Measurements from ENCODE around the gene CDC42SE2.
"Not testable (repeated sequence)": the region's sequence is repeated elsewhere in the genome, so short reads cannot be mapped to it uniquely, and the experiment has no call there.

CDC42SE2 gene

DNA sequence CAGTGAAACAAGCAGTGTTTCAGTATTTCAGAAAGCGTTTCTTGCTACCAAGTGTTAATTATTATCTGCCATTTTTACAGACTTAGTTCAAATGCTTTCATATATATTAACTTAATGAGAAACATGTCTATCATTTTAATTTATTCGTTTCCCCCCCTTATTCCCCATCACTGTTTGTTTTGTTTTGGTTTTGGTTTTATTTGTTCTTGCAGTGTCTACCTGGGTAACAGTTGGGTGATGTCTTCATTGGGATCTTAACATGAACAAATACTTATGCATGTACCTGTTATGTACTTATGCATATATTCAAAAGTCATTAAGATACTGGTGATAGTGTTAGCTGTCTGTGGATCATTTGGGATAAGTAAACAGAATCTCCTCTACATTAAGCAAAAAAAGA, 108.0 kb downstream of the CDC42SE2 start:
- DNase-seq, result no peak

GRCh38 chr5:131373265-131373664, 109.4 kb downstream of the CDC42SE2 start:
- DNase-seq, result no peak

DNA sequence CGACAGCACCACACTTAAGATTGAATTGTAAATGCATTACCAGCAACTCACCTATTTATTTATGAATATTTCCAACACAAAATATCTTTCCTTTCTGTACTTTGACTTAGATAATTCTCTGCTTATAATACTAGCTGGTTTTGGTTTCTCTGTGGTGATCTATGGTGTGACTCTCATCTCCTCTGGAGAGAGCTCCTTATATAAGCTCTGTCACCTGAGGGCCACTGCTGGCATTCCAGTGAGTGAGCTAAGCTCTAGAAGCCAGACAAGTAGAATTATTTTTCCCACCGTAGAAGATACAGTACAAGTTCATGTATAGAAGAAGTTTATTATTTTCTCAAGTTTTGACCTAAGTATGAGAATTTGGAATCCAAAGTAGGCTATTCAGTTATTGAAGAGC, 111.5 kb downstream of the CDC42SE2 start:
- DNase-seq, result no peak

DNA sequence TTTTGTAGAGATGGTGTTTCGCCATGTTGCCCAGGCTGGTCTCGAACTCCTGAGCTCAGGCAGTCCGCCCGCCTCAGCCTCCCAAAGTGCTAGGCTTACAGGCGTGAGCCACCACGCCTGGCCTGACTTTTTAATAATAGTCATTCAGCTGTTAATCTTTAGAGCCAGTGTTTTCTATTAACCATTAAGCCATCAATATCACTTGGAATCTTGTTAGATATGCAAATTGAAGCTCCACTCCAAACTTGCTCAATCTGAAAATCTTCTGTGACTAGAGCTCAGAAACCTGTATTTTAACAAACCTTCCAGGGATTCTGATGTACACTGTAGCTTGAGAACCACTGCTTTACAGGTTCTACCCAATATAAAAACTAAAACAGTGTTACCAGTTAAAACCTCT, 113.5 kb downstream of the CDC42SE2 start:
- DNase-seq, result no peak

DNA sequence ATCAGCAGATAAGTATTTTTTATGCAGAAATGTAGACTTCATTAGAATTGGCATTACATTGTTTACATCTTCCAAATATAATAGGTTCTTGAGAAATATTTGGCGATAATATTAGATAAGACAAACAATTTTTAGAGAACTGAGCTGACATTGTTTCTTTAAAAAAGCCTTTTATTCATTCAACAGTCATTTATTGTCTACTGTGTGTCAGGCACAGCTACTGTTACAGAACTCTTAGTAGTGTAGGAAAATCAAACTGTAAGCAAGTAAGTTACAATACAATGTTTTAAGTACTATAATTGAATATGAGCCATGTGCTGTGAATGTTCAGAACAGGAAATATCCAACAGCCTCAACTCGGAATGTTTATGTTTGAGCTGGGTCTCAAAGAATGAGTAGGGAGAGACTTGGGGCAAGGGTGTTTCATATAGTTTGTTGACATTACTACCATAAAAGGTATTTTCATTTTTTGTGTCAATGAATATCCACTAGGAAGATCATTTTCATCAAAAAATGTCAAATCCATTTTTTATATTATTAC, 114.0 kb downstream of the CDC42SE2 start:
- no peak for DNase-seq

- no peak for DNase-seq
Observed at GRCh38 chr5:131378721-131379541, 115.1 kb downstream of the CDC42SE2 start.

DNA sequence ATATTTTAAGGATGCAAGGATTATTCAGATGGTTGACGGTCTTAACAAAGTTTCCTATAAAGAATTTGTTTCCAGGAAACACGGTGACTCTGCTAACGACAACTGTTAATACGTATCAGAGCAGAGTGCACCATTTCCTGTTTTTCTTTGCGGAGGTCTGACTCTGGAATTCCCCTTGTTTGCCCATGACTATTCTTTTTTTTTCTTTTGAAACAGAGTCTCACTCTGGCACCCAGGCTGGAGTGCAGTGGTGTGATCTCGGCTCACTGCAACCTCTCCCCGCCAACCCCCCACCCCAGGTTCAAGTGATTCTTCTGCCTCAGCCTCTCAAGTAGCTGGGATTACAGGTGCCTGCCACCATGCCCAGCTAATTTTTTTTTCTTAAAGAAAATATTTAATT, 115.9 kb downstream of the CDC42SE2 start:
- no peak for DNase-seq

DNA sequence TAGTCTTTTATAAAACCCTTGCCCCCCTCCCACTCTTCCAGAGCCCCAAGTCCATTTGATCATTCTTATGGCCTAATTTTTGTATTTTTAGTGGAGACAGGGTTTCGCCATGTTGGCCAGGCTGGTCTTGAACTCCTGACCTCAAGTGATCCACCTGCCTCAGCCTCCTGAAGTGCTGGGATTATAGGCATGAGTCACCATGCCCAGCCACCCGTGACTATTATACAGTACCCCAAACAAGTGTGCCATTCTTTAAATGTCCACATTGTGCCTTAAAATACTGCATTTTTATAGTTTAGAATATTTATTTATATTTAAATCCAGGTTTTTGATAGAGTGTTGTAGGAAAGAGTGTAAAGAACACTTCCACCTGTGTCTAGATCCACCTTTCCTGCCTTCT, 116.4 kb downstream of the CDC42SE2 start:
- DNase-seq, result not testable (repeated sequence)

DNA sequence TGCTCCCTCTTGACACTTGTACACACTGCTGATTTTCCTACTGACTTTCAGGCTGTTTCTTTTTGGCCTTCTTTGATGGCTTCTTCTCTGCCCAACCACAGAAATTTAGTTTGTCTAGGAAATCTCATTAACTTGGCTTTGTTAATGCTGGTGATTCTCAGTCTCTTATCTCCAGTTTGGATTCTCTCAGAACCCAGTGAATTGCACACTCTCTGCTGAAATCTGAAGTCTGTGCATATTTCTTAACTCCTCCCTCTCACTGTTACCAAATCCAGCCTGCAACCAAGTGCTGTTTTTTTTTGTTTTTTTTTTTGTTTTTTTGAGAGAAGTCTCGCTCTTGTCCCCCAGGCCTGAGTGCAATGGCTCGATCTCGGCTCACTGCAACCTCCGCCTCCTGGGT, 117.2 kb downstream of the CDC42SE2 start:
- no peak for DNase-seq

- no peak for DNase-seq
Observed at GRCh38 chr5:131381777-131382176, 117.9 kb downstream of the CDC42SE2 start.

DNA sequence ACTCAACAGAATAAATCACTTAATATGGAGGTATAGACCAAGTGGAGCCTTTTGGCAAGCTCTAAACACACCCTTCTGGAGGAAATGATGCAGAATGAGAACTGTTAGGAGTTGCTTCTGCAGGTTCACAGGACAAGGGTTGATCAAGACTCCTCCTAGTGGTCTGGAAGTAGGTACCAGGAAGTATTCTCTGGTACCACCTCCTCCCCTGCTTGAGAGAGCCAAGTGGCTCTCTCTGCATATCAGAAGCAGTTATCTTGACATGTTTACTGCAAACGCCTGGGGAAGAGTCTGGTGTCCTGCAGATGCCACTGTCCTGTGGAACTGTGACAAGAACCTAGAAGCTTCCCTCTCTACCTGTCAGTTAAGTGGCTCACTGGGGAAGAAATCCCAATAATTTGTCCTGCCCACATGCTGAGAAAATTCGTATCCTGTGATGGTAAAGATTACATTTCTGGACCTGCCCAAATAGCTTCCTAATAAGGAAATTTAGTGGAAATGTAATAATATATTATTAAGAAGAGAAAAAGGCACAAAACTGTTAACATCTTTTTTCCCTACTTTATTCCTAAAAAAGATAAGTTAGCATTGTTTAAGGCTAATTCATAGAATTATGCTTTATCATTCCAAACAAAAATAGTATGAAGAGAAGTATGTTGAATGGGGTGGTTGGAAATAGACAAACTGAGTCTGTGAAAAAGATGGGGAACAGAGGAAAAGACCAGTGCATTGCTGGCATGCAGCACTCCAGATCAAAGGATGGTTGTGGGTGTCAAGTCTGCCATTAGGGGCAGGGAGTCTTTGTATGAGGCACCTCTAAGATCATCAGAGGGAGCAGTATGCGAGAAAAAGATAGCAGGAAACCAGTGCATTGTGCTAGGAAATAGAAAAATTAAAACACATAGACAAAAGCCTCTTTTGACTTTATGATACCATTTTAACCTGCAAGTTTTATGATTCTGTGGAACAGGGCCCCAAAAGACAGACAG, 118.8 kb downstream of the CDC42SE2 start:
- peak; percentile 24 for DNase-seq

GRCh38 chr5:131384173-131384572, 120.3 kb downstream of the CDC42SE2 start:
- DNase-seq, result no peak

GRCh38 chr5:131384616-131385214, 120.9 kb downstream of the CDC42SE2 start:
- no peak for DNase-seq

DNA sequence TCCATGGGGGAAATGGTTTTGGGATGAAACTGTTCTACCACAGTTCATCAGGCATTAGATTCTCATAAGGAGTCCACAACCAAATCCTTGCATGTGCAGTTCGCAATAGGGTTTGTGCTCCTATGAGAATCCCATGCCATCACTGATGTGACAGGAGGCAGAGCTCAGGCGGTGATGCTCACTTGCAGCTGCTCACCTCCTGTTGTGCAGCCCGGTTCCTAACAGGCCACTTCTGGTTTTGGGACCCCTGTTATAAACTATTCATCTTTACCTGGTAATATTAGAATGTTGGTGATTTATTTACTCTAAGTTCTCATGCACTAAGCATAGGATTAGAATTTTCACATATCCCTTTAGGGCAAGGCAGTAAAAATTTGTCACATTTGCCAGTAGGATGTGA, 122.3 kb downstream of the CDC42SE2 start:
- DNase-seq, result no peak

DNA sequence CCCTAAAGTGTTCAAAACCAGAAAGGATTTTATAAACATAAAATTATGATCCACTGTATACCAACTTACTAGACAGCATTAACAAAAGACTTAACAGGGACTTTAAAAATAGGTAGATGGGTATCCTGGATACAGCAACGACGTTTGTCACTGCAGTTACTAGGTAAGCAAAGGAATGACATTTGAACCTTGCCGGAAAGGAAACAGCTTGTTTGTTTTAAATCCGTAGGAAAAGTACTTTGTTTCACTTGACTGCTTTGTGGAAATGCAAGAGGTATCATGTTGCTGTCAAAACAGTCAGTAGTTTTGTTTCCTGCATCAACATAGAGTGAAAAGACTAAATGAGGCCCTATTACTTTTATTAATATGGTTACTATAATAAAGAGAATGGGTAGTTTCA, 122.9 kb downstream of the CDC42SE2 start:
- DNase-seq, result peak; percentile 20

DNA sequence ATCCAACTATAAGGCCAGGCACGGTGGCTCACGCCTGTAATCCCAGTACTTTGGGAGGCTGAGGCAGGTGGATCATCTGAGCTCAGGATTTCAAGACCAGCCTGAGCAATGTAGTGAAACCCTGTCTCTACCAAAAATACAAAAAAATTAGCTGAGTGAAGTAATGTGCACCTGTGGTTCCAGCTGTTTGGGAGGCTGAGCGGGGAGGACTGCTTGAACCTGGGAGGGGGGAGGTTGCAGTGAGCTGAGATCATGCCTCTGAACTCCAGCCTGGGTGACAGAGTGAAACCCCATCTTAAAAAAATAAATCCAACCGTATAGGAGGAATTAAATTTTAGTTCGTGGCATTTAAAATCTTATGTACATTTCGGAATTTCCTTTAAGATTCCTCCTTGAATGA, 123.4 kb downstream of the CDC42SE2 start:
- no peak for DNase-seq

DNA sequence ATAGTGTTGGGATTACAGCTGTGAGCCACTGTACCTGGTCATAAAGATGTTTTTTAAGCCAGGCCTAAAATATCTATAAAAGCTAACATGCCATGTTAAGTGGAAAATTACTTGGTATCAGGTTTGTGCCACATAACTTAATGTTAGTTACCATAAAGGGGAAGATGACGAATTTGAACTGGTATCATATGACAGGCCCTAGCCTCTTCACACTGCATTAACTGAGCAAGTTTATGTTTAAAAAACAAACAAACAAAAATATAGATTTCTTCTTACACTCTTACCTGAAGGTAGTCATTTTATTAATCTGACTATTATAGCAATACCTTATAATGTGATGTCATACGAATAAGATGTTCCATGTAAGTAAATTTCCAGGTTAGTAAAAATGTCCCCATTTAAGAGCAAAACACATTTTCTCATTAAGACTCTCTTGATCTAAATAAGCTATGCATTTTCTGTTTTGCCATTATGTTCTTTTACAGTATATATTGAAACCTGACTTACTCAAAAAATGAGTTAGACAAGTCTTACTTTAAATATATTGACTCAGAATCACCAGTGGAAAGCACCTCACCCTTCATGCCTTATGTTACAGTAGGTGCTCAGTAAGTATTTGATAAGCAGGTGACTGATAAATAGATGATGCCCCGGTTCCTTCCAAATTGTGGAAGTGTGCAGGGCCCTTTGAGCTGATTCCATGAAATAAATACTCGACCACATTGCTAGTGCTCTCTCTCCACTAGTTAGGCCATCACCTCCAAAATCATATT, 125.4 kb downstream of the CDC42SE2 start:
- DNase-seq, result no peak

DNA sequence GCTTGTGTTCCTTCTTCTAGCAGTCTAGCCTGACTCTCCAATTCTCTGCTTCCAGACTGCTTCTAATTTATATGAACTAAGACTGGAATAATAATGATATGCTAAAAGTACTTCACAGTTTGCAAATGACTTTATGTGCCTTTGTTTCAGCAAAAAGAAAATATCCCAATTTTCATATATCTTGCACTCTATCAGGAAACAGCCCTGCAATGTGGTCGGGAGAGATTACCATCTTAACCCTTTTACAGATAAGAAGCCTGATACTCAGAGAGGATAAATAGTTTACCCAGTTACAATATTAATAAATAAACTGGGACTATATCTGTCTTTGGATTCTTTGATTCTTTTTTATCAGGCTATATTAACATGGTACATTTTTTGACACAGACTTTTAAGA, 126.0 kb downstream of the CDC42SE2 start:
- no peak for DNase-seq

DNA sequence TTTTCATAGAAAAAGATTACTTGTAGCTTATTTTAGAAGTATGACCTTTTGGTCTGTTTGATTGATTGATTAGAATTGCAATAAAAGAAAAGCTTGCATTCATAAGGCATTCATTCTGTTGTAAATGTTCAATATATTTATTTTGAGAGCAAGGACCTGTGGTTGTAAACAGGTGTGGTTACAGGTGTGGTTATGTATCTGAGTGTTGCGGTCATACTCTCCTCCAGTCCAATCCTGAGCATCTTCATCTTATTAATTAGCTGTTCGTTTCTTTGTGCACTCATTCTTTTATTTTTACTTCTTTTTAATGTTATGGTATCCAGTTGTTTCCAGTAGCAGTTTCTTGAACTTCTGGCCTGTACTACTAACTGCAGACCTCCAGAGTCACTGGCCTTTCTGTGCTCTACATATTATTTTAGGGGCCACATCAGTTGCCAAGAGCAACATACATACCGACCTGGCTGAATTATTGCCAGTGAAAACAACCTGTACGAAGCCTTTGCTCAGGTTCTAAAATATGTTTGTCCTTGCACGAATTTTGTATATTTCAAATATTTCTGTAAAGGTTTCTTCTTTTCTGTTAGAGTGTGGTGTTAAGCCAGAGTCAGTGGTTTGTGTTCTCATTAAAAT, 128.7 kb downstream of the CDC42SE2 start:
- DNase-seq, result no peak

DNA sequence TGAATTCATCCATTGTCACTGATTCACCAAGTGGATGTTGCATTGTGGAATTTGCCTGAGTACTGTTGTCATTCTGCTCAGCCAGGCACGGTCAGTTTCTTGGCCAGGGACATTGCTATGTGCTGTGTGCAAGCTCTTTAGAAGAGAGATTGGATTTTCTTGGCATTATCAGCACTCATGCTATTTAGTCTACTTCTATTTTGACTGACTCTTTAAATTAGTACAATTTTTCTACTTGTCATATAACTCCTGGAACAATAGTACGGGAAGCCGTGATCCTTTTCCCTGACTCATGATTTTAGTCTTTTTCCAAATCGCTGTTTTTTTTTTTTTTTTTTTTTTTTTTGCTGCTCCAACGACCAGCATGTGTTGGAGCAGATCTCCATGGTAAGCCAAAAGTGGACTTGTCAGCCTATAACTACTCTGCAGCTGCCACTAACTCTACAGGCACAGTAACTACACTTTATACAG, 129.7 kb downstream of the CDC42SE2 start:
- peak; percentile 8 for DNase-seq

- no peak for DNase-seq
Observed at GRCh38 chr5:131394128-131394527, 130.3 kb downstream of the CDC42SE2 start.

GRCh38 chr5:131396015-131396414, 132.2 kb downstream of the CDC42SE2 start:
- no peak for DNase-seq
